ENCODE data around the gene FAM53B. TPM values are rescaled to one million over a fixed set of nuclear protein-coding genes. Genes with fewer than 3 reads are reported as not detected.

FAM53B gene
- total RNA-seq, 1 experiment from 2014 or later = 9.4 TPM

DNA sequence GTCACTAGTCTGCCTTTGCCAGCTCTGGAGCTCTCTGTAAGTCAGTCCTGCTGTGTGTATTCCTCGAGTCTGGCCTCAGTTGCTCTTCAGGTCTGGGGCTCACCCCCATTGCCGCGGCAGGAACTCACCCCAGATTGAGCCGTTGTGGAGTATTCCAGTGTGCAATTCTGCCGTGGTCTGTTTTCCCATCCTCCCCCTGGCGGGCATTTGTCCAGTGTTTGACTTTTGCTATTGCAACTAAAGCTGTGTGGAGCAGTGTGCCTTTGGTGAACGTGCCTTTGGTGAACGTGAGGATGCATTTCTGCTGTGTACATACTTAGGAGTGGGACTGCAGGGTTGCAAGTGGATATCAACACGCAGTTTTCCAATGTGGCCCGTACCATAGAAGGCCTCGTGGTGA lies 134.5 kb downstream of the FAM53B start:
- DNase-seq = no peak
- H3K9me3 ChIP-seq (replicated peaks) = no peaks in the 10 kb centered on the region
- peaks cover 9% of the 10 kb centered on the region for H3K4me1 ChIP-seq
- H3K36me3 ChIP-seq = no peaks in the 10 kb centered on the region
- H3K4me3 ChIP-seq = no peak overlapping the region
- H3K27me3 ChIP-seq = no peaks in the 10 kb centered on the region
- H3K27ac ChIP-seq = no peak overlapping the region

DNA sequence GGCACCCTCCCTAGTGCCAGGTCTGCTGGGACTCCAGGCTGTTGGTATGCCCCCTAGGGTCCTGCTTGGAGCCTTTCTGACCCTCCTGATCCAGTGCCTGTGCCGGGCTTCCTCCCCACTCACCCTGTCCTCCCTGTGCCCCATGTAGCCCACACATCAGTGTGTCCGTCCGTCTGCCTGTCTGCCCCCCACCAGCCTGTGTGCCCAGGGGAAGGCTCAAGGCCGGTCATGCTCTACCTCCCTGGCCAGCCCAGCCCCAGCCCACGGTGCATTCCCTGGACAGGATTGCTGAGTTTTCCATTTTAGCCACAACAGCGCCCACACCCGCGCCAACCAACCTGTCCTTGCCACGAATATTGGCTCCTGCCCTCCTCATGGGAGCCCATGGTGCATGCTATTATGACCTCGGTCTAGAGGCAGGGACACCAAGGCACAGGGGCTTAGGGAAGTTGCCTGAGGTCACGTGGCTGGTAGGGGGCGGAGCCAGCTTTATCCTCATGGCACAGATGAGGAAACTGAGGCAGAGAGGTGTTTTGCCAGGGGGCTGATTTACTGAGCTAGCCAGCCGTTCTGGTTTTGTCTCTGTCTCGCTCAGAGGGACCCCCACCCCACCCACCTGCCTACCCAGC lies 136.0 kb downstream of the FAM53B start:
- Histone ChIP-seq H3K4me1 (peaks cover 9% of the 10 kb centered on the region), H3K4me3 (no peak overlapping the region), H3K27me3 (no peaks in the 10 kb centered on the region)

DNA sequence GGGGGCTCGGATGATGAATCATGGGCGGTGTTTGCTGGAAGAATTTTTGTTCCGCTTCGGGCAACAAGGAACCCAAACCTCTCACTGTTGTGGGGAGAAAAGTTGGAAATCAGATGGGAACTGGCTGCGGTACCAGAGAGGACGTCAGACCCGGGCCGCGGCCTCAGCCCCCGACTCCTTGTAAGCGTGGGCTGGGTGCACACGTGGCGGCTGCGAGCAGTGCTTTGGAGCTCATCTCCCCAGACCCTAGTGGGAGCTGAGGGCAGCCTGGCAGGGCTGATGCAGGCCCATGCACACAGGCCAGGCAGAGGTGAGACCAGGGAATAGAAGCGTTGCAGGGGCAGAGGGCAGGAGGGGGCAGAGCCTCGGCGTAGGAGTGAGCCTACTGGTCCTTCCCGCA lies 136.5 kb downstream of the FAM53B start:
- Histone ChIP-seq H3K27ac (no peak overlapping the region), H3K9me3 (replicated peaks) (no peaks in the 10 kb centered on the region), H3K27me3 (no peaks in the 10 kb centered on the region), H3K36me3 (no peaks in the 10 kb centered on the region), H3K4me1 (peaks cover 5% of the 10 kb centered on the region), H3K4me3 (no peak overlapping the region)
- no peak for DNase-seq

More for the DNA sequence above, 136.0 kb downstream of the FAM53B start:
- H3K36me3 ChIP-seq = no peaks in the 10 kb centered on the region
- H3K9me3 ChIP-seq (replicated peaks) = no peaks in the 10 kb centered on the region
- H3K27ac ChIP-seq = no peak overlapping the region
- no peak for DNase-seq

DNA sequence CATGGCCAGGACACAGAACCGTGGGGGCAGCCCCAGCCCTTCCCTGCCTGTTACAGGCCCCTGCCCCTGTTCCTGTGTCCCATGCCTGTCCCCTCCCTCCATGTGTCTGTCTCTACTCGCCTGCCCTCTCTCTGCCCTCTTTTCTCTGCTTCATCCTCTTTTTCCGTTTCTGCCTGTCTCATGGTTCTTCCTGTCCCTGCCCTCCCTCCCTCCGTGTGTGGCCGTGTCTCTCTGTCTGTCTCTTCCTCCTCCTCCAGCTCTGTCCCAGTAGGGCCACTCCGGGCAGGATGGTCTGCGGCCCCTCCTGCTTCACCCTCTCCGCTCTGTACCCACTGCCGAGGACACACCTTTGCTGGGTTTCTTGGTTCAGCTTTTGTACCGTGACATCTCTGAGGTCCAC lies 137.4 kb downstream of the FAM53B start:
- DNase-seq = no peak
- no peaks in the 10 kb centered on the region for H3K36me3 ChIP-seq
- H3K27ac ChIP-seq = no peak overlapping the region
- H3K27me3 ChIP-seq = no peaks in the 10 kb centered on the region
- H3K4me1 ChIP-seq = no peaks in the 10 kb centered on the region
- no peaks in the 10 kb centered on the region for H3K9me3 ChIP-seq (replicated peaks)
- H3K4me3 ChIP-seq = no peak overlapping the region

DNA sequence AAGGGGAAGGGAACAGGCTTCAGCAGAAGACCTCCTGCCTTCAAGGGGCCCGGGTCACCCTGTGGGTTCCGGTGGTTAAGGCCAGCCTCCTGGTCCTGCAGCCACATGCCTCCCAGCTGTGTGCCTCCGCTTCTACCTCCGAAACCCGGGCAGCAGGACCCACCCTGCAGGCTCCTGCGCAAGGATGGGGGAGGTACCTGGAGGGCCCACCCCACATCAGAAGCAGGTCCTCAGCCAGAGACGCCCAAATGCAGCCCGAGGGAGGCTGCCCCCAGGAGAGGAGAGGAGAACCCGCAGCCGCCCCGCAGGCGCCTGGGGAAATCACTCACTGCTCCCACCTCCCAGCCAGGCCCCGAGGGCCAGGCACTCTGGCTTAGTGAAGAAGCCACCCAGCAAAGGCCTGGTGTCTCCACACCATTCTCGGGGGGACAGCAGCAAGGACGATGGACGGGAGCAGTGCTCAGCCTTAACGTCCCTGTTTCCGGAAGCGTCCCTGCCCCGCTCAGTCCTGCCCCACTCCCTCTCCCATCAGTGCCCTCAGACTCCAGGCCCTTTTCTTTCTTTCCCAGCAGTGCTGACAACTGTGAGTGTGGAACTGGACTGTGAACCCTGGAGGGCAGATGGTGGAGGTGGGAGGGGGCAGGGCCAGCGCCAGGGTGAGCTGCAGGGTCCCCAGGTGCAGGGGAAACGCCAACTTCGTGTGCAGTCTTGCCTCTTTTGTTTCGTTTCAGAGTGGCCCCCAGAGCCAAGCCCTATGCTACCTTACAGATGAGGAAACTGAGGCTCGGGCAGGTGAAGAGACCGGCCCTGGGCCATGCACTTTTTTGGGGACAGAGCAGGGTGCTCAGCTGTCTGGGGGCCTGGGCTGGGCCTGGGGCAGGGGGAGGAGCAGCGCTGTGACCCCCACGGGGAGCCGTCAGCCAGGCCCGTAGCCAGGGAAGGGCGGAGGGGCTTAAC lies 138.0 kb downstream of the FAM53B start:
- Histone ChIP-seq H3K4me3 (no peak overlapping the region), H3K27ac (no peak overlapping the region), H3K36me3 (no peaks in the 10 kb centered on the region), H3K4me1 (no peaks in the 10 kb centered on the region), H3K27me3 (no peaks in the 10 kb centered on the region), H3K9me3 (replicated peaks) (no peaks in the 10 kb centered on the region)
- no peak for DNase-seq

DNA sequence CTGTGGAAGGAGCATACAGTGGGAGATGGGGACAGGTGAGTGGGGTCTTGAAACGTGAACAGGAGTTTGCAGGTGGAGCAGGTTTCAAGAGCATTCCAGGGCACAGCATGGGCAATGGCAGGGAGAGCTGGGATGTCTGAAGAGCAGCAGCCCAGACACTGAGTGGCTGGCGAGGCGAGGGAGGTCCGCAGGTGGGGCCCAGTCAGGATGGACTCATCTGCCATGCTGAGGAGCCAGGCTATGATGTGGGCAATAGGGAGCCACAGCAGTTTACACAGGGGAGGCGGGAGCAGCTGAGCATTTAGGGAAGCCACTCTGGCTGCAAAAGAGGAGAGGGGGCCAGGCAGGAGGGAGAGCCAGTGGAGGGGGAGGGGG lies 138.7 kb downstream of the FAM53B start:
- Histone ChIP-seq H3K36me3 (no peaks in the 10 kb centered on the region), H3K27ac (no peak overlapping the region), H3K4me3 (no peak overlapping the region), H3K27me3 (no peaks in the 10 kb centered on the region), H3K9me3 (replicated peaks) (no peaks in the 10 kb centered on the region), H3K4me1 (no peaks in the 10 kb centered on the region)
- DNase-seq = no peak

DNA sequence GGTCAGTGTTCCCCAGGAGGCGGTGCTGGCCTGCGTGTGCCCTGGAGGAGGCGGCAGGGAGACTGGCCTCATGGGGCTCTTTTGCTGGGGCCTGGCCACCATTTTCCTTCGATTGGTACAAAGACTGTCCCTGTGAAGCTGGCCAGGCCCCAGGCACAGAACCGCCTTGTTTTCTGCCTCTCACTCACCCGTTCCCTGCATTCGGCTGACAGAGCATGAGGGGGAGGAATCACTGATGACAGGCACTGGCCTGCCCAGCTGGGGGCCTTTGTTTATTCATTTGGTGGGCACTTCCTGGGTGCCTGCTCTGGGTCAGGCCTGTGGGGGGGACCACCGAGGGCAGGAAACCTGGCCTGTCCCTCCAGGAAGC lies 139.2 kb downstream of the FAM53B start:
- no peak overlapping the region for H3K4me3 ChIP-seq
- H3K27me3 ChIP-seq = no peaks in the 10 kb centered on the region
- DNase-seq = no peak
- no peaks in the 10 kb centered on the region for H3K4me1 ChIP-seq
- no peaks in the 10 kb centered on the region for H3K36me3 ChIP-seq
- H3K9me3 ChIP-seq (replicated peaks) = no peaks in the 10 kb centered on the region
- no peak overlapping the region for H3K27ac ChIP-seq

DNA sequence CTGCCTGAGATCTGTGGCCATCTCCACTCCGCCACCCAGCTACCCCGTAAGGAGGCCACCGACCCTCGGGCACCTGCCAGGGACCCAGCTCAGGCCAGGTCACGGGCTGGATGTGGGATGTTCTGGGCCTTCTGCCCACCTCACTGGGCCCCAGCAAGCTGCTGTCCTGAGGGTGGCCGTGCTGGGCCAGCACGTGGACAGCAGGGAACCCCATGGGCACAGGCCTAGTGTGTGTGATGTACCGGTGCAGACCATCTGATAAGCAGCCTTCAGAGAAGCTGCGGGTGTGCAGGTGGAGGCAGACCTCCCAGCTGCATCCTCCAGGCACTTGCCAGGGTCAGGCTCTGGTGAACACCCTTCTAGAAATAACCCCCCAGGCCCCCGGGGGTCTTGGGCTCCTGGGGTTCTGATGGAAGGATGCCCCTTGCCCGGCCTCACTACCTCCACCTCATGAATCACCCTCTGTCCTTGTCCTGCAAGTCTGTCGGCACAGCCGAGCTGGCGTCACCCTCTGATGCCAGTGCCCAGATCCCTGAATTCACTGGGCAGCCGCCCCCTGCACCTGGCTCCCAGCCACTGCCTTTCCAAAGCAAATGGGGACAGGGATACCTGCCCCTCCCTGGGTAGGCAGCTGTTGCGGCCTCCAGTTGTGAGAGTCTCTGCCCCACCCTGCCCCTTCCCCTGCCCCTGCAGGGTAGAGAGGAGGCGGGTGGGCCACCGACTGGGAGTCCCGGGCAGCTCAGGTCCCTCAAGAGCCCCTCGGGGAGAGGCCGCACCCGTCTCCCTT lies 139.8 kb downstream of the FAM53B start:
- Histone ChIP-seq H3K4me3 (no peak overlapping the region), H3K9me3 (replicated peaks) (no peaks in the 10 kb centered on the region), H3K27ac (no peak overlapping the region), H3K27me3 (no peaks in the 10 kb centered on the region), H3K36me3 (no peaks in the 10 kb centered on the region), H3K4me1 (no peaks in the 10 kb centered on the region)
- DNase-seq = no peak

DNA sequence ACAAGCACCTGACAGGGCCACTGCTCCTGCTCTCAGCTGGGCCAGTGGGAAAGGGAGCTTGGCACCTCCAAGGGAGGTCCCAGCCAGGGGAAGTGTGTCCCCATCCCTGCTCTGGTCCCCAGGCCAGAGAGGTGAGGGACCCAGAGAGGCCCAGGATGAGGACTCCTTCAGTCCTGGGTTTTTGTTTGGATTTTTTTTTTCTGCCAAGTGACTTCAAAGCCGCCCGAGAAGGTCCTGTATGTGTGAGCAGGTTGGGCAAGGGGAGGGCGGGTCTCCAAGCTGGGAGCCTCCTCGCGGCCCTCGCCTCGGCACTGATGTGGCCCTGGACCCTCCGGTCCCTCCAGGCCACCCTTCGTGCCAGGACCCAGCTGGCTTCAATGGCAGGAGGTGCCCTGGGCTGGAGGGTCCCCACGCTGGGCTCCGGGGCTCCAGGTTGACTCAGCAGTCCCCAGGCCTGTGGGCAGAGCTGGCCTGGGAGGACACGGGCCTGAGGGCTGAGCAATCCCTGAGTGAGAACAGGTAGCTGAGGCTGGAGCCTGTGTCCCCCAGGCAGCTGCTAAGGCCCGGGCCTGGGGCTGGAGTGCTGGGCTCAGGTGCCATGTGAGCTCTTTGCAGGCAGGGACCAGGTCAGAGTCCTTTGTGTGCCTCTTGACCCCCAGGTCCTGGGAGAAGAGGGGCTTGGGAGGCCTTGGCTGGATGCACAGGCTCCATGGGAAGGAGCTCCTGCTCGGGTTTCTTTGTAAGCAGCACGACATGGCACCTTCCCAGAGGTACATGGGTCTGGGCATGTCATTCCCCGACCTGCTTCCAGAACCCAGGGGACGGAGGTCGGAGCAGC lies 140.6 kb downstream of the FAM53B start:
- Histone ChIP-seq H3K27me3 (no peaks in the 10 kb centered on the region), H3K4me3 (no peak overlapping the region), H3K4me1 (no peaks in the 10 kb centered on the region), H3K36me3 (no peaks in the 10 kb centered on the region), H3K9me3 (replicated peaks) (no peaks in the 10 kb centered on the region), H3K27ac (no peak overlapping the region)
- no peak for DNase-seq

DNA sequence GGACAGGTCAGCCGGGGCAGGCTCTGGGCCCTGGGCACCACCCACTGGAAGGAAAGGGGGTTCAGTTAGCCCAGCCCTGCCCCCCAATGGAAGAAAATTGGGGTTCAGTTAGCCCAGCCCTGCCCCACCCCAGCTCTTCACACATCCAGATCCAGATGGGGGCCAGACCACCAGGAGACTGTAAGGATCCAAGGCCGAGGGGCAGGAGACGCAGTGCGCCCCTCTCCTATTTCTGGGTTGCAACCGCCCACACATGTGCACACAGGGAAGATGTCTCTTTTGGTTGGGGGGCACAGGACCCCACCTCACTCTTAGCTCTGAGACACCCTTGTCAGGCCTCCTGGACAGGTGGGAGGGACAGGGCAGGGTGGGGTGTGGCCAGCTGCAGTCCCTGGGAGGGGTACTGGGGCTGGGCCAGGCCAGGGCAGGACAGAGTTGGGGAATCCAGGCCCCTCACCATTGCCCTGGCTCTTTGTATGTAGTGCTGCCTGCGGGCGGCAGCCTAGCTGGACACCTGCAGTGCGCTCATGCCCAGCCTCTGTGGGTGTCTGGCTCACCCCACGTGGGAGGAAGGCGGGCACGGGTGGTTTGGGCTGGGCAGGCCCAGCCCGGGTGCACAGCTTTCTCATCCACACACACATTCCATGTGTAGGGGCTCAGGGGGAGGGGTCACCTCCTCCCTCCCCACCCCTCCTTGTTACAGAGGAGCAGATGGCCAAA lies 141.4 kb downstream of the FAM53B start:
- H3K4me3 ChIP-seq = no peak overlapping the region
- no peak overlapping the region for H3K27ac ChIP-seq
- no peaks in the 10 kb centered on the region for H3K9me3 ChIP-seq (replicated peaks)
- H3K36me3 ChIP-seq = no peaks in the 10 kb centered on the region
- H3K27me3 ChIP-seq = no peaks in the 10 kb centered on the region
- H3K4me1 ChIP-seq = no peaks in the 10 kb centered on the region
- DNase-seq = no peak

DNA sequence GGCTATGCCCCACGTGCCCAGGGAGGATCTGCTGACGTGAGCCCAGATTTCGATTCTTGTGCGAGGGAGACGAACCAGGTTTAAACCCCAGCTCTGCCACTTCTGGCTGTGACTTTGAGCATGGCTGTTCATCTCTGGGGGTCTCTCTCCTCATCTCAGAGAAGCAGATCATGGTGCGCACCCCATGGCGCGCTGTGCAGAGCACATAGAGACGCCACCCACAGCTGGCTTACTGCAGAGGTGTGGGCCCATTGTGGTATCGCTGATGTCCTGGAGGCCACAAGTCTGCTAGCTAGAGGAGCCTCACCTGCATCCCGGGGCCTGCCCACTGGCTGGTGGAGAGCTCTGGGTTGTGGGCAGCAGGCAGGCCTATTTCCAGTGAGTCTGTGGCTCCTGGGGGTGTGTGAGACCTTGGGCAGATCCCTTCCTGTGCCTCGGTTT lies 142.0 kb downstream of the FAM53B start:
- DNase-seq = no peak
- Histone ChIP-seq H3K9me3 (replicated peaks) (no peaks in the 10 kb centered on the region), H3K4me3 (no peak overlapping the region), H3K4me1 (no peaks in the 10 kb centered on the region), H3K27me3 (no peaks in the 10 kb centered on the region), H3K27ac (no peak overlapping the region), H3K36me3 (no peaks in the 10 kb centered on the region)

DNA sequence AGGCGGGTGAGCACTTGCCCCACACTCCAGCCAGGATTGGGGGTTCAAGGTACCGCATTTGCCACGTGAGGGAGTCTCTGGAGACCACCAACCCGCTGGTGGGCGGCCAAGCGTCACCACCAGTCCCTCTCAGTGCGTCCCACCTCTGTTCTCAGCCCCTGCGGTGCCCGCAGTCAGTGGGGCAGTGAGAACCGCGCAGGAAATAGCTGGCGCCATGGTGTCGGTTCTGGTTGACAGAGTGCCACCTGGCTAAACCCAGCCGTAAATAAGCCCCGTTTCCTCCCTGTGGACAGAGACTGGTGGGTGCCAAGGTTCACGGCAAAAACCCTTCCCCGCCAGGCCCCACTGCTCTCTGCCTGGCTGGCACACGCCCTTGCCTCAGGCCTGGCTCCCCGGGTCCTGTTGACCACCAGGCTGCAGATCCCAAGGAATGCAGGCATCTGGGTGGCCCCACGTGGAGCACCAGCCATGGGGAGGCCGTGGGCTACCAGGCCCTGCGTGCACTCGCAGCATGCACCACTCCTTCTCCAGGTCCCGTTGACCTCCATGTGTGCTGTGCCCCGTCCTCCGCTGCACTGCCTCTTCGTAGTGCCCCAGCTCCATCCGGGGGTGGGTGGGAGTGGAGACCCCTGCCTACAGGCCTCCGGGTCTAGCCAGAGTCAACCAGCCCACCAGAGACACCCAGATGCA lies 142.6 kb downstream of the FAM53B start:
- Histone ChIP-seq H3K27me3 (no peaks in the 10 kb centered on the region), H3K36me3 (no peaks in the 10 kb centered on the region), H3K4me1 (no peaks in the 10 kb centered on the region), H3K9me3 (replicated peaks) (no peaks in the 10 kb centered on the region), H3K4me3 (no peak overlapping the region), H3K27ac (no peak overlapping the region)
- DNase-seq = no peak

DNA sequence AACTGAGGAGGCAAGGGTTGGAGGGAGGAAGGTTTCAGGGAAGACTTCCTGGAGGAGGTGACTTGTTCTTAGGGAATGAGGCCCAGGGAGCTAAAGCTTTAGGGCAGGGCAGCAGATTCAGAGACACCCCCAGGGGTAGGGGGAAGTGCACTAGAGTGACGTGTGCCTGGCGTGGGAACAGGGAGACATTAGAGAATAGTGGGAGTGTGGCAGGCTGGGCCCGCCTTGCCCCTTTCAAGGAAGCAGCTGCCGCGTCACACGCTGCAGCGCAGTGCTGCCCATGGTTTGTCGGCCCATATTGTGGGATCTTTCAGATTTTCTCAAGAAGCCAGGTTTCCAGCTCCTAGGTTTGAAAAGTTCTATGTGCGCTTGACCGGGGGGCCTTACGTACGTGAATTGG lies 143.2 kb downstream of the FAM53B start:
- no peaks in the 10 kb centered on the region for H3K27me3 ChIP-seq
- H3K27ac ChIP-seq = no peak overlapping the region
- no peak for DNase-seq
- no peaks in the 10 kb centered on the region for H3K4me1 ChIP-seq
- no peaks in the 10 kb centered on the region for H3K36me3 ChIP-seq
- no peaks in the 10 kb centered on the region for H3K9me3 ChIP-seq (replicated peaks)
- no peak overlapping the region for H3K4me3 ChIP-seq

All from SJCRH30 (cell line).